GM19193 (cell line): ENCODE data around the gene UPK2.
A peak's percentile ranks its signal among the peaks of the same experiment; 100 is the strongest.

Experiments
- POLR2A ChIP-seq: IDR thresholded peaks from 4 replicates; pipeline ENCODE4 v1.6.1; 2011; ENCODE audit not compliant: insufficient read depth, insufficient read length; ENCODE audit errors: extremely low read depth

The UPK2 gene

DNA sequence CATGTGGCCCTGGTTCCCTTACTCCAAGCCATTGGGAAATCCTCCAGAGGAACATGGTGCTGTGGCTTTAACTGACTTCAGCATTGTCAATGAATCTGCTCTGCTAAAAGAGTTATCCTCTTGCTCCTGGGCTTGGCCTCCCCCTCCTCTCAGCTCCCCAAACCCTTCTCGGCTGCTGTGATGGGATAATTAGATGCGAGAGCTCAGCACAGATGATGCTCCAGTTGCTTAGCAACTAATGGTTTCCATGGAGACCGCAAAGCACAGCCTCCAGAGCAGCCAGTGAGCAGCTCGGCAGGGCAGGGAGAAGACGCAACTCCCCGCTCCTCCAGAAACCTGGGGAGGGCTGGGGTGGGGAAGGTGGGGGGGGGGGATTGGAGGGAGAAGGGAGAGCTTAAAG, 2.8 kb upstream of the UPK2 start:
- TF ChIP-seq POLR2A: no peak

DNA sequence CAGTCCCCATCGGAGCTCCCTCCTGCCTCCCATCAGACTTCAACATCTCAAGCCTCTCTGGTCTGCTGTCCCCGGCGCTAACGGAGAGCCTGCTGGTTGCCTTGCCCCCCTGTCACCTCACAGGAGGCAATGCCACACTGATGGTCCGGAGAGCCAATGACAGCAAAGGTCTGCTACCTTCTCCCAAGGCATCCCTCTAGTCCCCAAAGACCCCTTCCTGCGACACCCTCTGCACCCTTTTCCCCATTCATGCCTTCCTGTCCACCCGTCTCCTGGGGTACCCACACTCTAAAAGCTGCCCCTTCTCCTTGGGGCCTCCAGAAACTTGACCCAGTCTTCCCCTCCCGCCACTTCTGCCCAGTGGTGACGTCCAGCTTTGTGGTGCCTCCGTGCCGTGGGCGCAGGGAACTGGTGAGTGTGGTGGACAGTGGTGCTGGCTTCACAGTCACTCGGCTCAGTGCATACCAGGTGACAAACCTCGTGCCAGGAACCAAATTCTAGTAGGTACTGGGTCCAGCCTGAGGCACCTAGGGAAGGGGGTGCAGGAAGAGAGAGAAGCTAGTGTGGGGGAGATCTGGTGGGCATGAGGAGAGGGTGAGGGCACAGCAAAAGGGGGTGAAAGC, 860 bp downstream of the UPK2 start:
- no peak for TF ChIP-seq POLR2A

DNA sequence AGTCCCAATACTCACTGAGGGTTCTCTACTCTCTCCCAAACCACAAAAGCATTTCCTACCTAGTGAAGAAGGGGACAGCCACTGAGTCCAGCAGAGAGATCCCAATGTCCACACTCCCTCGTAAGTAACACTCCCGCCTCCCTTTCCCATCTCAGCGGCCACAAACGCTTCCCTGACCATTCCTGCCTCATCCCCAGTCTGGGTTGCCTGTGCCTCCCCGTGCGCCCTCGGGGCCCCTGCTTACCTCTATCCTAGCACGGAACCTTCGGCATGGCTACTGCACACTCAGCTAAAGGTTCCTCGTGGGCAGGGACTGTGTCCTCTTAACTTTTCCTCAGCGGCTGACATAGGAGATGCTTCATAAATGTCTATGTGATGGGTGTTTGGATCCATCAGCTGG, 1.5 kb downstream of the UPK2 start:
- TF ChIP-seq POLR2A: no peak

DNA sequence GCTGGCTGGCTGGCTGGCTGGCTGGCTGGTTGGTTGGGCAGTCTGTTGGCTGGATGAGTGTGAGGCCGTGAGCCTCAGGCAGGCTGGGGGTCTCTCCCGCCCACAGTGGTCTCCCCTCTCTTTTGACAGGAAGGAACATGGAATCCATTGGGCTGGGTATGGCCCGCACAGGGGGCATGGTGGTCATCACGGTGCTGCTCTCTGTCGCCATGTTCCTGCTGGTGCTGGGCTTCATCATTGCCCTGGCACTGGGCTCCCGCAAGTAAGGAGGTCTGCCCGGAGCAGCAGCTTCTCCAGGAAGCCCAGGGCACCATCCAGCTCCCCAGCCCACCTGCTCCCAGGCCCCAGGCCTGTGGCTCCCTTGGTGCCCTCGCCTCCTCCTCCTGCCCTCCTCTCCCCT, 1.9 kb downstream of the UPK2 start:
- TF ChIP-seq POLR2A: no peak

DNA sequence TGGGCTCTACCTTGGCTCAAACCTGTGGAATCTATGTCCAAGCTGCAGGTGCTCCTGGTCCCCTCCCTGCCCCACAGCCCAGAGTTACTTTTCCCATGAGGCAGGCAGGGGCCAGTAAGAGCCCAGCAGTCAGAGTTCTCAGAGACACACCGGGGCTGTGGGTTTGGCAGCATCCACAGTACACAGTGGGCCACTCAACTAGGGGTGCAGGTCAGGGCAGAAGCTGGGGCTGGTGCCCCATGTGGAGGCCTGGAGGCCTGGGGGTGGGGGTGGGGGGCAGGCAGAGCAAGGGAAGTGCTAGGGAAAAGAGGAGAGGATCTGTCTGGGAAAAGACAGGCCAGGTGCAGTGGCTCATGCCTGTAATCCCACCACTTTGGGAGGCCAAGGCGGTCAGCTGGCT, 2.5 kb downstream of the UPK2 start:
- no peak for TF ChIP-seq POLR2A

DNA sequence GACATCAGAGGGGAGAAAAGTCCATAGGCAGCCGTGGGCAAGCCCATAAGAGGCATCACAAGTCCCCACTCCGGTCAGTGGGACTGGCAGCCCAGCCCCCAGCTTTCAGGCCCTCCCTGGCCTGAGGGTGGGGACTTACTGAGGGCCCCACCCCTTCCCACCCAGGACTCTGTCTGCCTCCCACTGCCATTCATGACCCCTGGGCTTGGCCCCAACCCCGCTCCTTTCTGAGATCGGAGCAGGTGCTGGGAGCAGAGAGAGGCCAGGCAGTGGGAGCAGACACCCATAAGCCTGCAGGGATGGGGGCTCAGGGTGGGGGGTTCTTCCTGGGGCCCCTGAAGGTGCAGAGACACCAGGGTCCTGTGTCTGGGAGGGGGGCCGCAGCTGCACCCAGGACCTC, 5.1 kb downstream of the UPK2 start:
- no peak for TF ChIP-seq POLR2A

DNA sequence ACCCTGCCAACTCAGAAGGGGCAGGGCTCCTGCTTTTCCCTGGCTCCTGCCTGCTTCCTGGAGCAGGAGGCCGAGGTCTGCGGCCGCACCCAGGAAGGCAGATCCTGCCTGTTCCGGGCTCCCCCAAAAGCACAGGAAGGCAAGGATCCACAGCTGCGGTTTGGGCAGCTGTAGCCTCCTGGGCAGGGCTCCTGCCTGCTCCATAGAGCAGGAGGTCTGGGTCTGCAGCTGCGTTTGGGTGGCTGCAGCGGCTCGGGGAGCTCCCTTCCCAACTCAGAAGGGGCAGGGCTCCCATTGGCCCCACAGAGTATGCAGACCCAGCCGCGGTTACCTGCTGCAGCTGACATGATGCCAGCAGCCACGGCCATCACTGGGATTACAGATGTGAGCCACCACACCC, 5.5 kb downstream of the UPK2 start:
- TF ChIP-seq POLR2A: no peak

DNA sequence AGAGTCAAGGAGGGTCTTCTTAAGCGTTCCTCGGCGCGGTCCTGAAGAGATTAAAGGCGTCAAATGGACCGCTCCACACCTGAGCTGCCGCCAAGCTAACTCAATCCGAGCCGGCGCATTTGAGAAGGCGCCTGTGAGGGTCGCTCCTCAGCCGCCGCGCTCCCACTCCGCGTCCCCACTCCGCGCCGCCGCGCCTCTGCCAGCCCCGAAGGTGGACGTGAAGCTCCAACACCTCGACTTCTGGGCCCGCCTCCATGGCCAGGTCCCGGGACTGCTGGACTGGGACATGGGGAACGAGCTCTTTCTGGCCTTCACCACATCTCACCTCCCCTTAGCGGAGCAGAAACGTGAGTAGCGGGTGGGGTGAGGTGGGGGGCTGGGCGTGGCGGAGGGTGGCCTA, 15.5 kb downstream of the UPK2 start, which contains the start of gene FOXR1:
FOXR1 (plus strand) TSS at position 116 of the 400 bp plus-strand sequence; CDS start at position 287, 171 bp downstream.
- TF ChIP-seq POLR2A: no peak

DNA sequence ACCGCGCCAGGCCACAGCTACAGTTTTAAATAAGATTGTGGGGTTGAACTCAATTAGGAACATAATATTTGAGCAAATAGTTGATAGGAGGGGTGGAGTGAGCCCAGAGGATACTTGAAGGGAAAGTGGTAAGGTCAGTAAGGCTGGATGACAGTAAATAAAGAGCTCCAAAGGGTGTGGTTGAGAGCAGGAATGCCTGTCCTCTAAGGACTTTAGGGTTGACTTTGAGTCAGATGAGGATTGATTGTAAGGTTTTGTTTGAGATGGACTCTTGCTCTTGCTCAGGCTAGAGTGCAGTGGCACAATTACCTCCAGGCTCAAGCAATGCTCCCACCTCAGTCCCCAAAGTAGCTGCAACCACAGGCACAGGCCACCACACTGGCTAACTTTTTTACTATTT, 17.9 kb downstream of the UPK2 start:
- TF ChIP-seq POLR2A: no peak

DNA sequence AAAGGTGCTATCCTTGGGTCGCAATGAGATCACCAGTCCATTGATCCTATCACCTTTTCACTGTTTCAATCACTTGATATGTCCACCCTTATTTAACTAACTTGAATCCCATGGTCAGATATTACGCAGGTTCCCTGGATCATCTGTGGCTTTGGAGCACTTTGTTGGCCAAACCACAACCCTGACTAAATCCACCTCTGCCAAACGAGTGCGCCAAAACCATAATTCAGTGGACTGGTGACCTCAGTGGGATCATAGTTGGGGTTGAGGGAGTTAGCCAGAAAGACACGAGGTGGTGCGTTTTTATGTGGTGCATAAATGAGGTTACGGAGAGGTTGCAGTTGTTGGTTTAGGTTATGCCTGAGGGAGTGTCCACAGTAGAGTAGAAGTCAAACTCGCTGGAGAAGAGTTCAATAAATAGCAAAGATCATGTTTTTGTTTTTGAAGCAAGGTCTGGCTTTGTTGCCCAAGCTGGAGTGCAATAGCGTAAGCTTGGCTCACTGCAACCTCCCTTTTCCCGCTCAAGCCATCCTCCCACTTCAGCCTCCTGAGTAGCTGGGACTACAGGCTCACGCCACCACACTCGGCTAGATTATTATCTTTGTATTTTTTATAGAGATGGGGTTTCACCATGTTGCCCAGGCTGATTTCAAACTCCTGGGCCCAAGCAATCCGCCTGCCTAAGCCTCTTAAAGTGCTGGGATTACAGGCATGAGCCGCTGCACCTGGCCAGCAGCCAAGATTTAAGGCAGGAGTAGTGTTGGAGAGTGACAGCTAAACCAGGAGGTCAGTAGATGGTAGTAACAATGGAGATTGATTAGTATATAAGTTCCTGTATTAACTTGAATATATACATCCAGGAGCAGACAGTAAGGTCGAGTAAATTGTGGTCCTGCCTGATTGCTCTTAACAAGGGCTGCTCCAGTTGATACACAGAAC, 19.9 kb downstream of the UPK2 start:
- TF ChIP-seq POLR2A: no peak

DNA sequence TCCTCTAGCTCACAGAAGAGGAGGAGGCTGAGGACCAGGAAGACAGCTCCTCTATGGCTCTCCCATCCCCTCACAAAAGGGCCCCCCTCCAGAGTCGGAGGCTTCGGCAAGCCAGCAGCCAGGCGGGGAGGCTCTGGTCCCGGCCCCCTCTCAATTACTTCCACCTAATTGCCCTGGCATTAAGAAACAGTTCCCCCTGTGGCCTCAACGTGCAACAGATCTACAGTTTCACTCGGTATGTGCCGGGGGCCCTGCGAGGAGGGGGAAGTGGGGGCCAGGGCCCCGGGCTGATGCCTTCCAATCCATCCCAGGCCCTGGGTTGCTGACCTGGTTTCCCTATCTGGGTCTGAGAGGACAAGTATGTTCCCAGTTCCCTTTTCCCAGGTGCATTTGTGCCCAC, 23.3 kb downstream of the UPK2 start:
- TF ChIP-seq POLR2A: no peak

DNA sequence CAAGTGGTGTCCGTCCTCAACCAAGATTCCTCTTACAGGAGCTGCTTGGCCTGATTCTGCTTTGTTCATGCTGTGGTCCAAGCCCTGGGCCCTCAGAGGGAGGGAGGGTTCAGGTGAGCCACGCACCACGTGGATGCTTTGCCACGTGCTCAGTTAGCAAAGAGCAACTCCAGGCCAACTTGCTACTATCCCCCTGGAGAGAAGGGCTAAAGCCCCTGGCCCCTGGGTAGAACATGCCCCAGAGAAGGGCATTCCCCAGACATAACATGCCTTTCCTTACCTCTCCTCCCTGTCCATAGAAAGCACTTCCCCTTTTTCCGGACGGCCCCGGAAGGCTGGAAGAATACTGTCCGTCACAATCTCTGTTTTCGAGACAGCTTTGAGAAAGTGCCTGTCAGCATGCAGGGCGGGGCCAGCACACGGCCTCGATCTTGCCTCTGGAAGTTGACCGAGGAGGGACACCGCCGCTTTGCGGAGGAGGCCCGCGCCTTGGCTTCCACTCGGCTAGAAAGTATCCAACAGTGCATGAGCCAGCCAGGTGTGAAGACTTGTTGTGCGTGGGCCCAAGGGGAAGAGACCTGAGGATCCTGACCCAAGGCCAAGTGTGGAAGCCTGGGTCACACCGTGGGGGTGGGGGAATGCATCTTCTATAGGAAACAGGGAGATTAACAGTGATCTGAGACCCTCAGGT, 24.2 kb downstream of the UPK2 start:
- TF ChIP-seq POLR2A: no peak

DNA sequence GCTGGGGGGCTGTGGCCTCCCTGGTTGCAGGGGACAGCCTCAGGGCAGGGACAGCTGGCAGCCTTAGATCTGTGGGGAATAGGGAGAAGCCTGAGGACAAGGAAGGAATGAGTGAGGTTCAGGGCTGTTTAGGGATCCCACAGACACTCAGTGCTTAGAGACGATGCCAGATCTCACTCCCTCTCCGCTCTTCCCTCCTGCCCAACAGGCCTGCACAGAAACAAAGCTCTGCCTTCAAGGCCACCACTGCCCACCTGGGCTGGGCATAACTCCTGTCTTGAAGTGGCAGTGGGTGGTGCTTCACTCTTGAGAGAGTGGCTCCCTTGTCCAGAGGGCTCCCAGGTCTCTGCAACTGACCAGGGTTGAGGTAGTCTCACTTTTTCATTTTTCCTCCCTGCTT, 28.7 kb downstream of the UPK2 start:
- no peak for TF ChIP-seq POLR2A

DNA sequence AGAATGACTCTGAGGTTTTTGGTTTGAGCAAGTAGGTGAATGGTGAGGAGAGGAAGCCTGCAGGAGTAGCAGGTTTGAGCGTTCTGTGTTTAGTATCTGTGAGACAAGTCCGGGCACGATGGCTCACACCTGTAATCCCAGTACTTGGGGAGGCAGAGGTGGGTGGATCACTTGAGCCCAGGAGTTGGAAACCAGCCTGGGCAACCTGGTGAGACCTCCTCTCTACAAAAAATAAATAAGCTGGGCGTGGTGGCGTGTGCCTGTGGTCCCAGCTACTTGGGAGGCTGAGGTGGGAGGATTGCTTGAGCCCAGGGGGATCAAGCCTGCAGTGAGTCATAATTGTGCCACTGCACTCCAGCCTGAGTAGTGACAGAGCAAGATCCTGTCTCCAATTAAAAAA, 32.2 kb downstream of the UPK2 start:
- no peak for TF ChIP-seq POLR2A

DNA sequence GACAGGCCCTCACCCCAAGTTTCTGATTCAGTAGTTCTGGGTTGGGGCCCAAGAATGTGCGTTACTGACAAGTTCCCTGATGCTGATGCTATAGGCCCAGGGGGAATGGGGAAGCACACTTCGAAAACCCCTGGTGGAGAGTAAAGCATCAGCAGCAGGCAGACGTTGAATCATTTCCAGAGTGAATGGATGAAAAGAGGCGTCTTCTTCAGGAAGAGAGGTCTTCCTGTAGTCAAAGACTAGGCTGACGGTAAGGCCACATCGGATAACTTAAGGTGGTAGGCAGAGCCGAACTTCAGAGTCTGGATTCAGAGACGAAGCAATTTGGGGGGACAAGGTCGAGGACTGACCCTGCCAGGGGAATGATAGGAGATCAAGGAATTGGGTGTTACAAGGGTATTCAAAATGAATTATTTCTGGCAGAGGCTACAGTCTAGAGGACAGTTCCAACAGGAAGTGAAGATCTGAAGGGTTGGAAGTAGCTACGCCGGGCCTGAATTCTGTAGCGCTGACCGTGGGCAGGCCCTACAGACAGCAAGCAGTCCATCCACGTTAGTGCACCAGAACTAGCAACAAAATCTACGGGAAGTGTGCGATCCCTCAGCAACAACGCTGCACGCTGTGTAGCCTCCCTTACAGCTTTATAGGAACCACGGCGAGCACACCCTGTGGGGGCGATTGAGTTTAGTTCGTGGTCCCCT, 41.0 kb downstream of the UPK2 start:
- peak; percentile 11 for TF ChIP-seq POLR2A
